H1 (cell line): ENCODE data around the gene VEZT. TPM values are rescaled to one million over a fixed set of nuclear protein-coding genes. Genes with fewer than 3 reads are reported as not detected.
A peak's percentile ranks its signal among the peaks of the same experiment; 100 is the strongest.

ENCODE experiments used
- CTCF ChIA-PET: fragments of 300-600 bp; sonication (Branson Sonifier 250); formaldehyde crosslinking; loops from one replicate; lab custom pipeline; 2021; ENCODE audit not compliant: partially characterized antibody; lab: Charles Lee
- POLR2A ChIA-PET: fragments of 300-600 bp; sonication (Branson Sonifier 250); formaldehyde crosslinking; loops from one replicate; lab custom pipeline; 2021; ENCODE audit warnings: inconsistent platforms; ENCODE audit not compliant: partially characterized antibody; lab: Charles Lee
- DNase-seq, 2 experiments: peaks; one replicate each; pipeline versions ENCODE4 v3.0.0 to v3.0.0-alpha.2; 2010 to 2022; ENCODE audit warnings: low spot score in 2 of 2, low read depth in 1 of 2, mixed read lengths in 1 of 2
- FAIRE-seq: peaks from 2 replicates; lab custom pipeline; 2011; peaks lifted over from hg19 to GRCh38; lab: Jason Lieb, UNC
- H2AFZ ChIP-seq: 2 replicates; pipeline ENCODE4 v1.8.1; 2012; ENCODE audit warnings: low read length, inconsistent platforms
- H2AK5ac ChIP-seq: 2 replicates; pipeline ENCODE4 v1.6.1; 2013; ENCODE audit warnings: low read depth, low read length
- H2BK120ac ChIP-seq: replicated peaks from 2 replicates; pipeline ENCODE3; 2013; ENCODE audit warnings: low read depth, low read length, inconsistent platforms
- H2BK12ac ChIP-seq: 2 replicates; pipeline ENCODE4 v1.6.1; 2013; ENCODE audit warnings: low read depth, low read length
- H2BK15ac ChIP-seq: 2 replicates; pipeline ENCODE4 v1.6.1; 2013; ENCODE audit warnings: low read length
- H2BK20ac ChIP-seq: 2 replicates; pipeline ENCODE4 v1.6.1; 2013; ENCODE audit warnings: low read length
- H2BK5ac ChIP-seq: 2 replicates; pipeline ENCODE4 v1.6.1; 2013; ENCODE audit warnings: low read depth, low read length
- H3K14ac ChIP-seq: 2 replicates; pipeline ENCODE4 v1.6.1; 2013; ENCODE audit warnings: inconsistent platforms; ENCODE audit not compliant: insufficient read length
- H3K18ac ChIP-seq: 2 replicates; pipeline ENCODE4 v1.6.1; 2013; ENCODE audit warnings: low read length; ENCODE audit errors: extremely low read depth
- H3K23ac ChIP-seq: 2 replicates; pipeline ENCODE4 v1.6.1; 2013; ENCODE audit warnings: inconsistent platforms; ENCODE audit not compliant: insufficient read length
- H3K23me2 ChIP-seq: 2 replicates; pipeline ENCODE4 v1.6.1; 2013; ENCODE audit warnings: low read depth, low read length
- H3K27ac ChIP-seq: 2 replicates; pipeline ENCODE4 v1.6.1; 2011; ENCODE audit warnings: low read depth, low read length, inconsistent platforms
- H3K27me3 ChIP-seq, 4 experiments: replicated peaks in 1 of 4; 1 replicate in 1 of 4; 2 replicates in 3 of 4; pipeline versions ENCODE4 v1.6.1 to v1.8.1; 2011 to 2013; ENCODE audit warnings: low read length in 3 of 4, mild to moderate bottlenecking in 3 of 4, inconsistent platforms in 2 of 4, mixed read lengths in 2 of 4, moderate library complexity in 1 of 4; ENCODE audit not compliant: control insufficient read depth in 3 of 4, insufficient read depth in 3 of 4; ENCODE audit errors: extremely low read depth in 1 of 4
- H3K36me3 ChIP-seq, 4 experiments: 2 replicates each; pipeline versions ENCODE4 v1.6.1 to v1.8.1; 2011 to 2013; ENCODE audit warnings: mild to moderate bottlenecking in 4 of 4, low read length in 3 of 4, moderate library complexity in 2 of 4, control low read depth in 1 of 4, inconsistent platforms in 1 of 4; ENCODE audit not compliant: insufficient read depth in 4 of 4, control insufficient read depth in 2 of 4
- H3K4ac ChIP-seq: replicated peaks from 2 replicates; pipeline ENCODE3; 2013; ENCODE audit warnings: low read length, low read depth, mixed read lengths, inconsistent platforms; ENCODE audit not compliant: insufficient read length
- H3K4me1 ChIP-seq, 4 experiments: replicated peaks in 1 of 4; 1 replicate in 1 of 4; 2 replicates in 3 of 4; pipeline versions ENCODE4 v1.6.1 to v1.8.1; 2011 to 2013; ENCODE audit warnings: low read length in 3 of 4, inconsistent platforms in 2 of 4, mixed read lengths in 1 of 4; ENCODE audit not compliant: insufficient read depth in 4 of 4, control insufficient read depth in 3 of 4
- H3K4me2 ChIP-seq, 2 experiments: 2 replicates each; pipeline versions ENCODE4 v1.6.1 to v1.8.1; 2011 to 2013; ENCODE audit warnings: low read depth in 2 of 2, low read length in 2 of 2, control low read depth in 1 of 2, inconsistent platforms in 1 of 2, mild to moderate bottlenecking in 1 of 2; ENCODE audit not compliant: insufficient read depth in 1 of 2
- H3K4me3 ChIP-seq, 4 experiments: fragments of 200-600, 300-600 bp in 1 of 4; sonication (generic), shearing (Covaris generic), sonication (Bioruptor Twin) in 1 of 4; 2 replicates each; pipeline versions ENCODE4 v1.5.1 to v1.8.1; 2011 to 2016; ENCODE audit warnings: low read length in 4 of 4, low read depth in 3 of 4, control low read depth in 2 of 4, inconsistent platforms in 2 of 4, mild to moderate bottlenecking in 2 of 4, mixed read lengths in 1 of 4, moderate library complexity in 1 of 4; ENCODE audit not compliant: insufficient read depth in 2 of 4; ENCODE audit errors: extremely low read depth in 1 of 4
- H3K56ac ChIP-seq: replicated peaks from 2 replicates; pipeline ENCODE3; 2013; ENCODE audit warnings: low read depth, mild to moderate bottlenecking, mixed read lengths, low read length, inconsistent platforms; ENCODE audit not compliant: insufficient read length
- H3K79me1 ChIP-seq: 2 replicates; pipeline ENCODE4 v1.6.1; 2013; ENCODE audit warnings: low read depth, low read length, control low read depth
- H3K79me2 ChIP-seq, 2 experiments: 2 replicates each; pipeline versions ENCODE4 v1.6.1 to v1.8.1; 2012 to 2013; ENCODE audit warnings: low read length in 2 of 2, mild to moderate bottlenecking in 2 of 2, inconsistent platforms in 1 of 2; ENCODE audit not compliant: insufficient read depth in 2 of 2, control insufficient read depth in 1 of 2
- H3K9ac ChIP-seq, 4 experiments: replicated peaks in 1 of 4; 1 replicate in 1 of 4; 2 replicates in 3 of 4; pipeline versions ENCODE4 v1.6.1 to v1.8.1; 2011 to 2013; ENCODE audit warnings: low read depth in 3 of 4, low read length in 3 of 4, control low read depth in 2 of 4, mild to moderate bottlenecking in 2 of 4, moderate library complexity in 2 of 4, inconsistent platforms in 1 of 4; ENCODE audit errors: extremely low read depth in 1 of 4
- H3K9me3 ChIP-seq, 2 experiments: 2 replicates each; pipeline versions ENCODE4 v1.6.1 to v1.8.1; 2012 to 2013; ENCODE audit warnings: mild to moderate bottlenecking in 2 of 2, moderate library complexity in 2 of 2, control low read depth in 1 of 2, inconsistent platforms in 1 of 2, low read depth in 1 of 2, low read length in 1 of 2, mixed read lengths in 1 of 2; ENCODE audit not compliant: insufficient read depth in 2 of 2
- H4K20me1 ChIP-seq, 2 experiments: replicated peaks in 1 of 2; 2 replicates each; pipeline versions ENCODE3 to v1.8.1; 2011 to 2013; ENCODE audit warnings: inconsistent platforms in 2 of 2, low read length in 2 of 2, mild to moderate bottlenecking in 1 of 2; ENCODE audit not compliant: insufficient read depth in 2 of 2, control insufficient read depth in 1 of 2
- H4K5ac ChIP-seq: 2 replicates; pipeline ENCODE4 v1.6.1; 2013; ENCODE audit warnings: low read length, low read depth, mixed read lengths, inconsistent platforms; ENCODE audit not compliant: insufficient read length
- H4K8ac ChIP-seq: 2 replicates; pipeline ENCODE4 v1.8.0; 2013; ENCODE audit warnings: mild to moderate bottlenecking, moderate library complexity, low read length, inconsistent platforms; ENCODE audit not compliant: insufficient read depth; ENCODE audit errors: extremely low read depth
- H4K91ac ChIP-seq: replicated peaks from 2 replicates; pipeline ENCODE3; 2013; ENCODE audit warnings: low read length, mixed read lengths, inconsistent platforms; ENCODE audit not compliant: insufficient read length
- ASH2L ChIP-seq: fragments of 200-600, 300-600 bp; sonication (generic); IDR thresholded peaks from one replicate; pipeline ENCODE4 v1.7.1; 2017; ENCODE audit warnings: low read length
- MAFK ChIP-seq: IDR thresholded peaks from 2 replicates; pipeline ENCODE4 v1.6.1; 2012; ENCODE audit warnings: low read depth, mild to moderate bottlenecking, improper control_type of control experiment, low read length
- MAX ChIP-seq: IDR thresholded peaks from 2 replicates; pipeline ENCODE4 v1.6.1; 2012; ENCODE audit warnings: inconsistent platforms
- WGBS, 2 experiments: shearing (Covaris generic) in 1 of 2; methylation state at CpG; one replicate each; pipeline versions ENCODE4 v1.1.6 to v1.1.7; 2013 to 2015; ENCODE audit warnings: low lambda C conversion rate in 2 of 2, mixed read lengths in 2 of 2, inconsistent platforms in 1 of 2, low coverage in 1 of 2, missing lambda C conversion rate in 1 of 2; ENCODE audit not compliant: insufficient replicate concordance in 2 of 2, insufficient coverage in 1 of 2, insufficient read length in 1 of 2; ENCODE audit errors: extremely low coverage in 1 of 2, missing lambda C conversion rate in 1 of 2; 5-methylcytosine and 5-hydroxymethylcytosine counted together
- polyA plus RNA-seq, 7 experiments: library from polyadenylated mRNA; depleted of rRNA in 3 of 7; stranded (reverse) in 5 of 7; unstranded in 2 of 7; fragments of >200 nt in 5 of 7; fragments of 200-250 nt in 2 of 7; gene quantifications; 1 replicate in 5 of 7; 2 replicates in 1 of 7; 4 replicates in 1 of 7; pipeline versions ENCODE4 v1.2.1 to v1.2.3, GENCODE V29; 2011 to 2013; ENCODE audit warnings: missing spikeins in 2 of 7, mixed read lengths in 2 of 7
- total RNA-seq: library from RNA; stranded (reverse); fragmentation: NEBNext Ultra II Directional; extraction: Animal tissue kit (Norgen Biotek cat#: 25700); gene quantifications from 2 replicates; pipeline ENCODE4 v1.2.1, GENCODE V29; 2021

The VEZT gene
- total and polyA plus RNA-seq, 2 of the 8 experiments (the other 6 are each of a cell fraction or from before 2014, with no cell fraction given), result 44.0 to 56.1 TPM

- FAIRE-seq (no peak), DNase-seq (peak; percentile 53 to 54)
- Histone ChIP-seq H2BK12ac (peak overlapping the region; percentile 96), H2BK20ac (peak overlapping the region; percentile 91), H3K9me3 (no peaks in the 10 kb centered on the region), H3K56ac (peak overlapping the region; percentile 22), H2BK15ac (peak overlapping the region; percentile 93), H3K4me1 (peaks cover 2 to 40% (median 30%) of the 10 kb centered on the region in 4 experiments), H3K18ac (peak overlapping the region; percentile 95; the same call in 1 of the 2 replicates), H3K9ac (peak overlapping the region in 1 of 4 experiments; percentile 34; a peak in 1 of 7 replicates), H4K20me1 (no peaks in the 10 kb centered on the region), H2AK5ac (peak overlapping the region; percentile 53; the same call in 1 of the 2 replicates), H2BK120ac (peak overlapping the region; percentile 56), H4K8ac (peak overlapping the region; percentile 87; the same call in 1 of the 2 replicates), H3K23ac (no peak overlapping the region), H3K23me2 (no peaks in the 10 kb centered on the region), H3K4ac (peak overlapping the region; percentile 89), H3K27me3 (no peaks in the 10 kb centered on the region), H3K14ac (no peak overlapping the region), H2BK5ac (peak overlapping the region; percentile 96), H2AFZ (no peak overlapping the region), H3K79me1 (no peaks in the 10 kb centered on the region; the same call in 1 of the 2 replicates), H3K4me2 (peak overlapping the region; percentile 35 to 69; a peak in 3 of 4 replicates), H4K5ac (peak overlapping the region; percentile 74), H3K36me3 (no peaks in the 10 kb centered on the region; a peak in 1 of 8 replicates), H3K79me2 (peaks cover 0 to 79% of the 10 kb centered on the region in 2 experiments; a peak in 3 of 4 replicates), H3K27ac (no peak overlapping the region; the same call in none of the 2 replicates), H4K91ac (peak overlapping the region; percentile 58), H3K4me3 (no peak overlapping the region; a peak in 1 of 8 replicates)
- TF ChIP-seq MAFK (peak; percentile 25; the same call in 1 of the 2 replicates), MAX (no peak), ASH2L (peak; percentile 58)
- WGBS, 2 experiments, result 60% methylated on average over 11 of the region's 11 CpGs; no CpG with 5 or more reads in 1 of the 2 experiments
- ChIA-PET CTCF (interaction anchor here (1.0 to 1.8 kb wide), 4 partner anchors 10 to 87 kb away, joined by 4 to 6 read pairs (median 4); no protein-coding TSS in a partner anchor), POLR2A (interaction anchor here (0.6 to 7.7 kb wide), 3 partner anchors 9 to 25 kb away, joined by 3 to 89 read pairs (median 3); partner anchors contain the start of genes FGD6 and VEZT)
Observed at GRCh38 chr12:95204141-95204866, 13.3 kb upstream of the VEZT start.
